GM21423 (cell line): ENCODE data around the gene NMRAL1.

Experiments used
- ATAC-seq: cut with Tn5 transposase; IDR thresholded peaks from one replicate; pipeline ENCODE4 v1.9.1; 2021; ENCODE audit warnings: mild to moderate bottlenecking, moderate library complexity; ENCODE audit not compliant: unreplicated experiment

The NMRAL1 gene

DNA sequence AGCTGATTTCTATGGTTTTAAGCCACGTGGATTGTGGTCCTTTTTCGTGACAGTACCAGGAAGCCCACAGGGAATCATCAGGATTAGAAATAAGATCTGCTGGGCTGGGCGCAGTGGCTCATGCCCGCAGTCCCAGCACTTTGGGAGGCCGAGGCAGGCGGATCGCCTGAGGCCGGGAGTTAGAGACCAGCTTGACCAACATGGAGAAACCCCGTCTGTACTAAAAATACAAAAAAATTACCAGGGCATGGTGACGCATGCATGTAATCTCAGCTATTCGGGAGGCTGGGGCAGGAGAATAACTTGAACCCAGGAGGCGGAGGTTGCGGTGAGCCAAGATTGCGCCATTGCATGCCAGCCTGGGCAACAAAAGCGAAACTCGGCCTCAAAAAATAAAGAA lies 6.5 kb downstream of the NMRAL1 start:
- ATAC-seq = no peak

GRCh38 chr16:4465977-4466779 lies 8.2 kb downstream of the NMRAL1 start:
- ATAC-seq = no peak

GRCh38 chr16:4463522-4464163 lies 10.8 kb downstream of the NMRAL1 start:
- no peak for ATAC-seq

- ATAC-seq = no peak
Measured at GRCh38 chr16:4461250-4462085, 13.0 kb downstream of the NMRAL1 start.

GRCh38 chr16:4460936-4461249 lies 13.5 kb downstream of the NMRAL1 start:
- ATAC-seq = no peak

GRCh38 chr16:4455951-4456350 lies 18.5 kb downstream of the NMRAL1 start:
- ATAC-seq = no peak

DNA sequence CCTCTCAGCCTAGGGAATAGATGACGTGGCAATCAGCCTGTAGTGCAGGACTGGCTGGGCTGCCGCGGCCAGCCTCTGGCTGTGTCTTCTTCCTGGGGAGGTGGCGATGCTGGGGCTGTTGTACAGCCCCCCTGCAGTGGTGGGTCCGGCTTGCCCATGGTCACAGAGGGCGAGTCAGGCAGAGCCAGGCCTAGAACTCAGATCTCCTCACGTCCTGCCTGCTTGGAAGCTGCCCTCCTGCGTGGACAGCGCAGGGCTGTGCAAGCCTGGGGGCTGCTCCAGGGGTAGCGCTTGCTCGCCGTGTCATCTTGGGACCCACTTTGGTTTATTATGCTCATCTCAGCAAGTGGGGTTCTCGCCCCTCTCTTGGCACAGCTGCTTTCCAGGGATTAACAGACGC lies 19.3 kb downstream of the NMRAL1 start:
- no peak for ATAC-seq

- no peak for ATAC-seq
Measured at GRCh38 chr16:4454623-4455022, 19.8 kb downstream of the NMRAL1 start.

- ATAC-seq = no peak
Measured at GRCh38 chr16:4452674-4453073, 21.8 kb downstream of the NMRAL1 start.

DNA sequence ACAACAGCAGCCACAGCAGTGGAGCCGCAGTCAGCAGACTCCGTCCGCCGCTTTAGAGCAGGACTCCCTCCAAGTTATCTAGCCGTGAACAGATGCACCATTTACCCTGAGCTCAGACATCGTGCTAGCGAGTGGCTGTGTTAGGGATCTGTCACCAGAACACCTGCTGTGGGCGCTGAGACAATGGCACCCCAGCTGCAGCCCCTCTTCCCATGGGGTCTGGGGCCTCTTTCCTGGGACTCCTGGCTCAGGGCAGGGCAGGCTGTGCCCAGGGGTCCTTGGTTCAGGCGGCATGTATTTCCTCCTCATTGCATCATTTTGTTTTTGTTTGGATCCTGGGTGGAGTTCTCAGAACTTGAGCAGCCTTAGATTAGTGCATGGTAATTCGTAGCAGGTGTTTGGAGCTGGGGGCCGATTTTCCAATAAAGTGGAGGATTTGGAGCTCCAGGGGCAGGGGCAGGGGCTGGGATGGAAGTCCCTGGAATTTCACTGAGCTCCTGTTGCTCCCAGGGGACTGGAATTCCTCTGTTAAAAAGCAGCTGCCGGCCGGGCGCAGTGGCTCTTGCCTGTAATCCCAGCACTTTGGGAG lies 23.4 kb downstream of the NMRAL1 start:
- ATAC-seq = no peak

- ATAC-seq = no peak
Measured at GRCh38 chr16:4450430-4450829, 24.0 kb downstream of the NMRAL1 start.

DNA sequence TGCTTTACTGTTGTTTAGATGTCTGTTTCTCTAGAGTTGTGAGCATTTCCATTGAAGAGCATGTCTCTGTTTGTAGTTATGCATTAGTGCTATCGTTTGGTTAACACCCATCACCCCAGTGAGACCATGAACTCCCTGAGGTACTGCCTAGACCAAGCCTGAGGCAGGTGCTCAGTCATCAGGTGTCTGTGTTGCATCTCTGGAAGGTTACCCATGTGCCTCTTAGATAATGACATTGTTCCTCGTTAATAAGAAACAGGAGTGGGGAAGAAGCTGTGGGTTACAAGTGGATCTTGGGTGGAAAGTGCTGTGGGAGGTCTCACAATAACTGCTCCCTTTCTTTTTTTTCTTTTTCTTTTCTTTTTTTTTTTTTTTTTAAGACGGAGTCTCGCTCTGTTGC lies 30.4 kb downstream of the NMRAL1 start:
- ATAC-seq = no peak

DNA sequence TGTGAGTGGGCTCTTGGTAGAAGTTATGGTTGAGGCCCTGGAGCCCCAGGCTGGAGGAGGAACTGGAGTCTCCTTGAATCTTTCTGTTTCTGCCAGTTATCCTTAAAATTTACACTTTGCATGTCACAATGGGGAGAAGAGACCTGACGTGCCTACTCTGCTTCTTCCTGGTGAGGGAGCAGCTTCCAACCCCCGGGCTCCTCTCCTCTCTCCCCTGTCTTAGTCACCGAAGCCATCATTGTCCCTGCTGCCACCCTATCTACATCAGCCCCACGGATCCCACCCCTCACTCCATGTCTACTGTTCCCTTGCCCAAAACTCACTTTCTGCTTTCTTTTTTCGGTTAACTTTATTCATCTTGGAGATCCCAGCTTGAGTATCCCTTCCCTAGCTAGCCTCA lies 31.2 kb downstream of the NMRAL1 start:
- ATAC-seq = no peak

DNA sequence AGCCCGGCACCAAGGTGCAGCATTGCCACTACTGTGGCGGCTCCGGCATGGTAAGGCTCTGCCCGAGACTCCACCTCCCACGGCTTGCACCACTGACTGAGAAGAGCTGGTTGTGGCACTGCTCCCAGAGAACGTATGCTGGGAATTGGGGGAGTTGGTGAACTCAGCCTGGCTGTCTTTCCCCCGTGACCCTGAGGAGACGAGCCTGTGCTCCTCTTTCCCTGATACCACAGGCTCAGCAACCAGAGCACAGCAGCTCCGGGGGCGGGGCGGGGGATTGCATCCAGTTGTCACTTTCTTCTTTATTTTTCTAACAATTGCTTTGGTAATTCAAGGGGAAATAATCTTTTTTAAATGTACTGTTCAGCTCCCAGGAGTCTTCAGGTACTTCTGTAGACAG lies 32.1 kb downstream of the NMRAL1 start:
- no peak for ATAC-seq

DNA sequence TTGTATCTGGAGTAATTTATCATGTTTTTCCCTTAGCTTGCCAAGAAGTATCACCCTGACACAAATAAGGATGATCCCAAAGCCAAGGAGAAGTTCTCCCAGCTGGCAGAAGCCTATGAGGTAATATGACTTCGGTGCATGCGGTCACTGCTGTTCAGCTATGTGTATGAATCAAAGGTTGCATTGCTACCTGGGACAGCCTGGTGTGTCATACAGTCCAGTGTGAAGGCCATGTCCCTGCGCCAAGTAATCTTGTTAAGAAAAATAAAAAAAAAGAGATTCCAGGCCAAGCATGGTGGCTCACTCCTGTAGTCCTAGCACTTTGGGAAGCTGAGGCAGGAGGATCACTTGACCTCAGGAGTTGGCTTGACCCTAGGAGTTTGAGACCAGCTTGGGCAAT lies 37.1 kb downstream of the NMRAL1 start:
- ATAC-seq = no peak

- no peak for ATAC-seq
Measured at GRCh38 chr16:4435337-4436067, 38.9 kb downstream of the NMRAL1 start.

DNA sequence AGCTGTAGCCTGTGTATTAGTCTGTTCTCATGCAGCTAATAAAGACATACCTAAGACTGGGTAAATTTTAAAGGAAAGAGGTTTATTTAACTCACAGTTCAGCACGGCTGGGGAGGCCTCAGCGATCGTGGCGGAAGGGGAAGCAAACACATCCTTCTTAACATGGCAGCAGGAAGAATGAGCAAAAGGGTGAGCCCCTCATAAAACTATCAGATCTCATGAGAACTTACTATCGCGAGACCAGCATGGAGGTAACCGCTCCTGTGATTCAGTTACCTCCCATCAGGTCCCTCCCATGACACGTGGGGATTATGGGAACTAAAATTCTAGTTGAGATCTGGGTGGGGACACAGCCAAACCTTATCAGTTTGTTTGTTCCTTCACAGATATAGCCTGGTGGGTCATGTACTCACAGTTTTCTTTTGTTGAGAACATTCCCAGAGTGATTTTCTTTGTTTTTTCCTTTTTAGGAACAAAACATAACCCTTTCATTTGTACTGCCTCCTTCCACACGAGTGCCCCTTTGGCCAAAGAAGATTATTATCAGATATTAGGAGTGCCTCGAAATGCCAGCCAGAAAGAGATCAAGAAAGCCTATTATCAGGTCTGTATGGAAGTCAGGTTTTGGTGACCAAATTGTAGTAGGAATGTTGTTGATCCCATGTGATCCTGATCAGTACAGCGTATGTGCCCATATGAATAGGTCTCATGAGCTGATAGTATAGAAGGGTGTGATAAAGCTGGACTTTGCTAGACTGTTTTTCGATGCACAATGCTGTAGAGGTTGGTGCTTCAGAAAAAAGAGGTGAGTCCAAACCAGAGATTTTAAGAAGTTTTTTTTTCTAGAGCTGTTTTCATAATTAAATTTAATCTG lies 40.3 kb downstream of the NMRAL1 start:
- no peak for ATAC-seq

- no peak for ATAC-seq
Measured at GRCh38 chr16:4433228-4433627, 41.2 kb downstream of the NMRAL1 start.

GRCh38 chr16:4431023-4431422 lies 43.4 kb downstream of the NMRAL1 start:
- no peak for ATAC-seq

- ATAC-seq = no peak
Measured at GRCh38 chr16:4428500-4428899, 45.9 kb downstream of the NMRAL1 start.
